IMR-90 (cell line): ENCODE results near the gene CDH23.

ENCODE experiments used
- BHLHE40 ChIP-seq: fragments of 150-350 bp; IDR thresholded peaks from 2 replicates; pipeline ENCODE4 v1.6.1; 2016; ENCODE audit warnings: mild to moderate bottlenecking, low read depth, low read length
- CTCF ChIP-seq: conservative IDR thresholded peaks from 2 replicates; pipeline ENCODE4 v1.5.1; 2012; ENCODE audit warnings: mild to moderate bottlenecking, low read depth, low read length, improper control_type of control experiment
- MAZ ChIP-seq: IDR thresholded peaks from 2 replicates; pipeline ENCODE4 v1.6.1; 2012; ENCODE audit warnings: low read depth, mild to moderate bottlenecking, low read length, improper control_type of control experiment, moderate library complexity, borderline replicate concordance
- MXI1 ChIP-seq: IDR thresholded peaks from 2 replicates; pipeline ENCODE4 v1.6.1; 2012; ENCODE audit warnings: low read depth, mild to moderate bottlenecking, low read length, moderate library complexity, borderline replicate concordance
- POLR2A ChIP-seq: IDR thresholded peaks from 2 replicates; pipeline ENCODE4 v1.6.1; 2012; ENCODE audit warnings: mild to moderate bottlenecking, low read depth, low read length
- RAD21 ChIP-seq: IDR thresholded peaks from 2 replicates; pipeline ENCODE4 v1.6.1; 2012; ENCODE audit warnings: low read length, improper control_type of control experiment
- RCOR1 ChIP-seq: IDR thresholded peaks from 2 replicates; pipeline ENCODE4 v1.6.1; 2012; ENCODE audit warnings: mild to moderate bottlenecking, low read length, improper control_type of control experiment; ENCODE audit not compliant: insufficient replicate concordance
- SMC3 ChIP-seq: fragments of 150-350 bp; IDR thresholded peaks from 2 replicates; pipeline ENCODE4 v1.6.1; 2016; ENCODE audit warnings: low read depth, mild to moderate bottlenecking, antibody characterized with exemption, low read length, moderate library complexity

DNA sequence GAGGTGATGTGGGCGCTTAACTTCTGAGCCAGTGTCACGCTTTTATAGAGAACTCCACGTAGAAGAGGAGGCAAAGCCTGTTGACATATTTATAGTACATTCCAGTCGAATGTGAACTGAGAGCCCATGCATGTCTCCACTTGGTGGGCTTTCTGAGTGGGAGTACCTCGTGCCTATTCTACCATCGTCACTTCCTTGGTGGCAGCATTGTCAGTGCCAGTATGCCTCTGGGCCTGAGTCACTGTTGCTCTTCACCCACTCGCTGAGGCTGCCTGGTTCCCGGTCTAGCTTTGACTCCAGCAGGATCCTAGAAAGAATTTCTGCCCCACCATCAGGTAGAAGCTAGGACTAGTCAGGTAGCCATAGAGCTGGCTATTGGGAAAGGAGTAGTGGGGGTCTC, 30.0 kb upstream of the CDH23 start:
- TF ChIP-seq CTCF (no peak), RCOR1 (no peak), POLR2A (no peak), SMC3 (no peak), RAD21 (no peak), BHLHE40 (no peak), MXI1 (no peak), MAZ (no peak)
